Stimulated activated CD8-positive, alpha-beta memory T cell treated with anti-CD3 and anti-CD28 coated beads, Interleukin-4, amount 100 ng/mL, for 1 hour (primary cell): ENCODE measurements around the gene ZDHHC14.
"Not testable (repeated sequence)": the region's sequence is repeated elsewhere in the genome, so short reads cannot be mapped to it uniquely, and the experiment has no call there.

Source experiments
- DNase-seq, 2 donors: peaks; one replicate each; pipeline ENCODE4 v3.0.0-alpha.2; 2020; ENCODE audit warnings: low read depth in 2 of 2, low spot score in 1 of 2

The ZDHHC14 gene

DNA sequence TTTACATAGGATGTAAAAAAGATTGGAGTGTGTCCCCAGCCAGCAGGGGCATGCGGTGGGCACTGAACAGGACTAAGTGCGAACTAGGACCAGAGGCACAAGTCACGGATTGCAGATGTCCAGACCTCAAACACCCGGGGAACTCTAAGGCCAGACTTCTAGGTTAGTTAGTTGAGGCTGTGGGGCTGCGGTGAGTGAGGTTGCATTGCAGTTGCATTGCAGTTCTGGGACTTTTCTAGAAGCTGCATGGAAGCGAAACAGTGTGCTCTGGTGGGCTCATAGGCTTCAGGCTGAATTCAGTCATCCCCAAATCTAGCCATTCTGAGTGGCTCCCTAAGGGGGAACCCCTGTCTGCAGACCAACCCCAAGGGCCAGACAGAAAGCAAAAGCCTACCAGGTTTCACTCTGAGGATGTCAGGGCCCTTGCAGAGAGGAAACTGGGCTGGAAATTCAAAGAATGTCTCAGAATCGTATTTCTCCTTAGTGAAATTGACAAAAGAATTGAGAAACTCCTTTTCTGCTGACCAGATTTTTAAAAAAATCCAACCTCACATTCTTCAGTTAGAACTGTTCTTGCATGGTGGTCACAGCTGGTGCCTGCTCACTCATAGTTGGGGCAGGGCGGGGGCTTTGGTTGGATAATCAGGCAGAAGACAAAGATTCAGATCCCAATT is 182.8 kb downstream of the ZDHHC14 start:
- no peak for DNase-seq

DNA sequence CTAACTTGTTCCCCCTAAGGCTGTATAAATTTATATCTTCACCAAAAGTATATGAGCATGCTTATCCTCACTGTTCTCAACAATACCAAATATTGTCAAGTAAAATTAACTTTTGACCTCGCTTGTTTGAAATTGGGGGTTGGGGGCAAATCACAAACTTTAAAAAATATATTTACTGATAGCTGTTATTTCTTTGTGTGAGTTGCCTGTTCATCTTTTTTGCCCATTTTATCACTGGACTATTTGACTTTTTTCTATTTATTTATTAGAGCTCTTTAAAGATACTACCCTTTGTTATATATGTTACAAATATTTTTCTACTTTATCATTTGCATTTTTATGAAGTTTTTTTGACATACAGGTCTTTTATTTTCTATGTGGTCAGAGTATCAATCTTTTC is 187.7 kb downstream of the ZDHHC14 start:
- DNase-seq = no peak

GRCh38 chr6:157569543-157569942 is 188.6 kb downstream of the ZDHHC14 start:
- no peak for DNase-seq

GRCh38 chr6:157570104-157570503 is 189.1 kb downstream of the ZDHHC14 start:
- DNase-seq = no peak

- DNase-seq = no peak
Measured at GRCh38 chr6:157570752-157571151, 189.8 kb downstream of the ZDHHC14 start.

- no peak for DNase-seq
Measured at GRCh38 chr6:157571269-157571668, 190.3 kb downstream of the ZDHHC14 start.

GRCh38 chr6:157571950-157572349 is 191.0 kb downstream of the ZDHHC14 start:
- no peak for DNase-seq

GRCh38 chr6:157574851-157575424 is 193.9 kb downstream of the ZDHHC14 start:
- no peak for DNase-seq

DNA sequence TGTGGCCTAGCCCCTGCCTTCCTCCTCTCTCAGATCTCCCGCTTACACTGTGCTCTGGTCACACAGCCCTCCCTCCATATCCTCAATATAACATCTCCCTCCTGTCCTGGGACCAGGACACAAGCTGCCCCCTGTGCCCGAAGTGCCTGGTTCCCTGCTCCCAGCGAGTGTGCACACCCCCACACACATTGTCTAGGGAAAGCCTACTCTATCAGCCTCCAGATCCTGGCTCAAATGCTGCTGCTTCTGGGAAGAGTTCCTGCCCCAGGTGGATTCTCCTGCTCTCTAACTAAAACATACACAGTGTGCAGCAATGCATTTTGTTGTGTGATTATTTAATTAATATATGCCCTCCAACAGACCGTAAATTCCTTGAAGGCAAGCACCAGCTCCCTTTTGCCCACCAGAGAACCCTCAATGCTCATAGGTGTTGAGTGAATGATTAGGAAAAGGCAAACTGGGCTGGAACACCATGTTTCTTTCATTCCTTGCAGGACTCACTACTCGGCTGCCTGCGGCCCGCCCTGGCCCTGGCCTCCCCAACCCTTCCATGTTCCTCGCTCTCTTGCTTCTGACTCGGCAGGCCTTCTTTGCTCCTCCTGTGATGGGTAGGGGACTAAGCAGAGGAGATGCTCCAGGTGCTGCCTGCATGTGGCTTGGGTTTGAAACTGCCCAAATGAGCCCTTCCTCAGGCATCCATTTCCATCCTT is 194.6 kb downstream of the ZDHHC14 start:
- DNase-seq = no peak

DNA sequence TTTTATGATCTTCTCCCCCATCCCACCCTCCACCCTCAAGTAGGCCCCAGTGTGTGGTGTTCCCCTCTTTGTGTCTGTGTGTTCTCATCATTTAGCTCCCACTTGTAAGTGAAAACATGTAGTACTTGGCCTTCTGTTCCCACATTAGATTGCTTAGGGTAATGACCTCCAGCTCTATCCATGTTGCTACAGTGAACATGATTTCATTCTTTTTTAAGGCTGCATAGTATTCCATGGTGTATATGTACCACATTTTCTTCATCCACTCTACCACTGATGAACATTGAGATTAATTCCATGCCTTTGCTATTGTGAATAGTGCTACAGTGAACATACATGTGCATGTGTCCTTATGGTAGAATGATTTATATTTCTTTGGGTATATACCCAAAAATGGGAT is 196.0 kb downstream of the ZDHHC14 start:
- DNase-seq = not testable (repeated sequence)

GRCh38 chr6:157578527-157578926 is 197.5 kb downstream of the ZDHHC14 start:
- DNase-seq = not testable (repeated sequence)

- no peak for DNase-seq
Measured at GRCh38 chr6:157579467-157580031, 198.6 kb downstream of the ZDHHC14 start.

GRCh38 chr6:157584036-157584435 is 203.0 kb downstream of the ZDHHC14 start:
- no peak for DNase-seq

GRCh38 chr6:157585274-157586087 is 204.5 kb downstream of the ZDHHC14 start:
- DNase-seq = no peak

- no peak for DNase-seq
Measured at GRCh38 chr6:157586088-157586414, 205.1 kb downstream of the ZDHHC14 start.

DNA sequence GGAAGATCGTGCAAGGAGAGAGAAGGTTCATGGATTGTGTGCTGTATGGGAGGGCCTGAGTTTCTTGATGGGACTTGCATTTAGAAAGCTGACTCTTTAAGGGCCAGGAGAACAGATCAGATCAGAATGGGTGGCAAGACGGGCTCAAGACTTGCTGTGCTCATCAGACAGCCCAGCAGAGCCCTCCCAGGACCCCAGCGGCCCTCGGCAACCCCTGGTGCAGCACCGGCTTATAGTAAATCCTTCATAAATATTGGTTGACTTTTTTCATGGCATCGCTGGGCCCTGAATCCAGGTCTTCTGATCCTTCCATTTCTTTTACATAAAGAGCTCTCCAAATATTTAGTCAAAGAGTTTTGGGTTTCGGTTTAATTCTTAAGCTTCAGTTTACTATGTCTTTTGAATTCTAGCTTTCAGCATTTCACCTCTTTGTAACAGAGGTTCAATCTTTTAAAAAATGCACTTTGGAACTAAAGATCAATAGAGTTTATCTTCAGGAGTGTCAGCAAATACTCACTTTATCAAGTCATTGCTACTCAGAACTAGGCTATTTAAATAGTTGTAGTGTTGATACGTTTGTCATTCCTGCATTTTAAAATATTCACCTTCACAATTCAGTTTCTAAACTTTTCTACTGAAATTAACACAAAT is 205.6 kb downstream of the ZDHHC14 start:
- no peak for DNase-seq

DNA sequence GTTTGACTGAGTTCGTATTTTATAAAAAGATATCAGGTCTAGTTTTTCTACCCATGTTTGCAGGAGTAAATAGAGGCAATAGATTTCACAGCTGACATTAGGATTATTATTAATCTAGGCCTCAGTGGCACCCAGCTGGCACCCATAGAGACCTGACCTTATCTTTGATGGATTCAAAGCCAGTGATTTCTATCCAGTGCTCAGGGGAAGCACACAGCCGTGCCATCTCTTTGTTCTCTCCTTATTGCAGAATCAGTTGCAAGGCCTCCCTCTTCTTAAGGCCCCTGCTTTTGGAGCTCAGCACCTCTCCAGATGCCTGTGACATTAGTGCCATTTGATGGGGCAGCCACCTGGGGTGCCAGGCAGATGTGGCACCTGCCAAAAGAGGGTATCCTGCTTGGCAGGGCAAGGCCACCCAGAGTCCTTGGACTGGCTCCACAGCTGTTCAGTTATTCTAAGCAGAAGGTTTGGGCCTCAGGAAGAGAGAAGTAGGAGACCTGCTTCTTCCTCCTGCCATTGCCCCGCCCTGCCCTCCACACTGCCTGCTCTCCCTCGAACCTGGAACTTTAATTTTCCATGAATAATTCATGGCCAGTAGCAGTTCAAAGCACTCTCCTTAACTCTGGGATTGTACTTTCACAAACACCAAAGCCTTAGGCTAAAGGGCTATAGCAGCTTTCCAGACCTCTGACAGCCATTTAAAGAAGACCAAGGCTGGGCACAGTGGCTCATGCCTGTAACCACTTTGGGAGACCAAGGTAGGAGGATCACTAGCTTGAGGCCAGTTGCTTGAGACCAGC is 206.3 kb downstream of the ZDHHC14 start:
- no peak for DNase-seq

GRCh38 chr6:157590654-157591053 is 209.7 kb downstream of the ZDHHC14 start:
- DNase-seq = not testable (repeated sequence)

DNA sequence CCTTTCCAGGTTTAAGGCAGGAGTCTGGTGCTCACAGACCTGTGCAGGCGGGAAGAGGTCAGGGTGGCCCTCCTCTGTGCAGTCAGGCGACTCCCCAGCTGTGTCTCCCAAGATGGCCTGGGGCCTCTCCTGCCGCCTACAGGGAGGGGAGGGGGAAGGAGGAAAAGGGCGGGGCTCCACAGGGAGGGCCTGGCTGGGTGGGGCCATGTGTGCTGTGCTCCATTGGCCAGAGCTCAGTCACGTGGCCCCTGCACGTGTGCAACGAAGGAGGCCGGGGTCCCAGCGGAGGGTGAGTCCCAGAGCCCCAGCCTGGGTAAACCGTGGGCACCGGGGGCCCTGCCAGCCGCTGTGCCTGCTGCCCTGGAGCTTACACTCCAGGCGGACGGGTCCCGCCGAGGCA is 211.6 kb downstream of the ZDHHC14 start:
- DNase-seq = no peak

- no peak for DNase-seq
Measured at GRCh38 chr6:157592980-157593379, 212.0 kb downstream of the ZDHHC14 start.
